ENCODE results near the gene THADA. TPM values are rescaled to one million over a fixed set of nuclear protein-coding genes. Genes with fewer than 3 reads are reported as not detected.

Gene THADA
- total RNA-seq, 3 donors from 2014 or later (not counting 1 experiment from before 2014, with no cell fraction given): 34.1 to 35.7 (median 35.3) TPM

GRCh38 chr2:43568228-43568627 is 27.6 kb downstream of the THADA start:
- H3K27ac Mint-ChIP-seq: no peak overlapping the region
- DNase-seq (no peak), ATAC-seq (no peak)
- TF ChIP-seq CTCF (IDR thresholded peaks at IDR 0.05): no peak
- H3K36me3 Mint-ChIP-seq: peaks cover 20% of the 10 kb centered on the region
- Histone ChIP-seq H3K4me1 (ENCODE audit: control insufficient read depth, insufficient read depth, low read length) (no peaks in the 10 kb centered on the region), H3K27ac (ENCODE audit: low read length) (no peak overlapping the region), H3K9me3 (ENCODE audit: control insufficient read depth, insufficient read depth, low read length) (no peaks in the 10 kb centered on the region), H3K36me3 (ENCODE audit: control insufficient read depth, insufficient read depth, low read length) (peaks cover 58% of the 10 kb centered on the region), H3K27me3 (ENCODE audit: control insufficient read depth, insufficient read depth, low read length) (no peaks in the 10 kb centered on the region), H3K4me3 (ENCODE audit: low read length) (no peak overlapping the region)
- H3K4me1 Mint-ChIP-seq: peaks cover 0 to 5% of the 10 kb centered on the region in 2 donors
- H3K4me3 Mint-ChIP-seq: no peak overlapping the region
- H3K27me3 Mint-ChIP-seq (ENCODE audit: low read depth in 2 of 2): no peaks in the 10 kb centered on the region
- 83% methylated on average over 1 of the region's 1 CpG for WGBS (ENCODE audit: insufficient coverage)
- no peaks in the 10 kb centered on the region for H3K9me3 Mint-ChIP-seq
- intact Hi-C loops (cut with micrococcal nuclease): no loop called here

DNA sequence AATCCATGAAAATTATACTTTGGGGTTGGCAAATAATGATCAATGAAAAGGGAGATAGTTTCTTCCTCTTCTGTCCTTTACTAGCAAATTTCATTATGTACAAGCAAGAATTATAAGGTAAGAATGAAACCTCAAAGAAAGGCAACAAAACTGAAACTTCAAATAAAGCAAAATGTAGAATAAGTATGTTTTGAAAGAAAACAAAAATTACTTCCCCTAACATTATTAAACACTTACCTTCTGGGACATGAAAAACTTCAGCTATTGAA is 29.4 kb downstream of the THADA start:
- Histone ChIP-seq H3K36me3 (ENCODE audit: control insufficient read depth, insufficient read depth, low read length) (peaks cover 47% of the 10 kb centered on the region), H3K27ac (ENCODE audit: low read length) (no peak overlapping the region), H3K9me3 (ENCODE audit: control insufficient read depth, insufficient read depth, low read length) (no peaks in the 10 kb centered on the region), H3K4me1 (ENCODE audit: control insufficient read depth, insufficient read depth, low read length) (no peaks in the 10 kb centered on the region), H3K27me3 (ENCODE audit: control insufficient read depth, insufficient read depth, low read length) (no peaks in the 10 kb centered on the region), H3K4me3 (ENCODE audit: low read length) (no peak overlapping the region)
- no peaks in the 10 kb centered on the region for H3K9me3 Mint-ChIP-seq
- ATAC-seq: no peak
- intact Hi-C loops (cut with micrococcal nuclease): no loop called here
- H3K27ac Mint-ChIP-seq: no peak overlapping the region
- no peaks in the 10 kb centered on the region for H3K27me3 Mint-ChIP-seq (ENCODE audit: low read depth in 2 of 2)
- no peak for TF ChIP-seq CTCF (IDR thresholded peaks at IDR 0.05)
- H3K36me3 Mint-ChIP-seq: peaks cover 16% of the 10 kb centered on the region
- no peak overlapping the region for H3K4me3 Mint-ChIP-seq
- no peak for DNase-seq
- H3K4me1 Mint-ChIP-seq: peaks cover 0 to 5% of the 10 kb centered on the region in 2 donors

DNA sequence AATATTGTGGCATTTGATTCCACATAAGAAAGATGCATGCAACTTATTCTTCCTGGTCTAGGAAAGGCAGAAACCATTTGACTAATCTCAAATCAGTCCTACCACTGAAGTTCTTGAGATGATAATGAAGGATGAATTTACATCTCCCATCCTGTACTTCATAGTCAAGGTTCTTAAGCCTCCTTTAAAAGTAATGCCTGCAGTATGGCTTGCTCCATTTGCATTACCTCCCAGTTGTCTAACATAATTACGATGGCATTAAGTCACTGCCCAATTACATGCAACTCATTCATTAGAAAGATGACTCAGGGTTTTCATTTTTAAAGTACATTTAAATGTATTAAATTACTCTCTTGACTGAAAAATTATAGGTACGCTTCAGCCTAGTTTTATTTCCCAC is 32.2 kb downstream of the THADA start:
- Histone ChIP-seq H3K4me3 (ENCODE audit: low read length) (no peak overlapping the region), H3K36me3 (ENCODE audit: control insufficient read depth, insufficient read depth, low read length) (peaks cover 33% of the 10 kb centered on the region), H3K27ac (ENCODE audit: low read length) (no peak overlapping the region), H3K27me3 (ENCODE audit: control insufficient read depth, insufficient read depth, low read length) (no peaks in the 10 kb centered on the region), H3K4me1 (ENCODE audit: control insufficient read depth, insufficient read depth, low read length) (no peaks in the 10 kb centered on the region), H3K9me3 (ENCODE audit: control insufficient read depth, insufficient read depth, low read length) (no peaks in the 10 kb centered on the region)
- no peak for TF ChIP-seq CTCF (IDR thresholded peaks at IDR 0.05)
- no peak for ATAC-seq
- Mint-ChIP-seq H3K27ac (no peak overlapping the region), H3K4me1 (peaks cover 5% of the 10 kb centered on the region in 2 donors), H3K4me3 (no peak overlapping the region), H3K27me3 (ENCODE audit: low read depth in 2 of 2) (no peaks in the 10 kb centered on the region), H3K9me3 (no peaks in the 10 kb centered on the region), H3K36me3 (peaks cover 15% of the 10 kb centered on the region)
- DNase-seq: no peak
- intact Hi-C loops (cut with micrococcal nuclease): no loop called here
- no CpG with 5 or more reads among the region's 2 CpGs for WGBS (ENCODE audit: insufficient coverage)

DNA sequence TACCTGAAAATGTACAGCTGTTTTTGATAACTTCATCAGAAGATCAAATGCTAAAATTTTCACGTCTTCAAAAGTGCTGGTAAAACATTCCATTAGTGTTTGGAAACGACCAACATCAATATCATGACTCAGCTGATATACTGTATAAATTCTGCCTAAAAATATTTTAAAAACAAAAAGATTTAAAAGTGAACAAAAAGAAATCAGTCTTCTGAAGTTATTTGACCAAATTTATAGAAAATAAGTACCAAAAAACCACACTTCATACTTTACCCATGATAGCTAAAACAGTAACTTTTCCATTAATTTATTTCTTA is 35.6 kb downstream of the THADA start:
- Histone ChIP-seq H3K4me1 (ENCODE audit: control insufficient read depth, insufficient read depth, low read length) (no peaks in the 10 kb centered on the region), H3K27me3 (ENCODE audit: control insufficient read depth, insufficient read depth, low read length) (no peaks in the 10 kb centered on the region), H3K9me3 (ENCODE audit: control insufficient read depth, insufficient read depth, low read length) (no peaks in the 10 kb centered on the region), H3K4me3 (ENCODE audit: low read length) (no peak overlapping the region), H3K36me3 (ENCODE audit: control insufficient read depth, insufficient read depth, low read length) (peaks cover 54% of the 10 kb centered on the region), H3K27ac (ENCODE audit: low read length) (no peak overlapping the region)
- H3K27me3 Mint-ChIP-seq (ENCODE audit: low read depth in 2 of 2): no peaks in the 10 kb centered on the region
- intact Hi-C loops (cut with micrococcal nuclease): no loop called here
- H3K4me3 Mint-ChIP-seq: no peak overlapping the region
- DNase-seq (no peak), ATAC-seq (no peak)
- TF ChIP-seq CTCF (IDR thresholded peaks at IDR 0.05): no peak
- no peaks in the 10 kb centered on the region for H3K9me3 Mint-ChIP-seq
- no peak overlapping the region for H3K27ac Mint-ChIP-seq
- H3K36me3 Mint-ChIP-seq: peaks cover 15% of the 10 kb centered on the region
- peaks cover 0 to 5% of the 10 kb centered on the region in 2 donors for H3K4me1 Mint-ChIP-seq
- WGBS (ENCODE audit: insufficient coverage): 89% methylated on average over 1 of the region's 2 CpGs

All from natural killer cell (primary cell).